Sigmoid colon (tissue), 7 donors: ENCODE results near the gene PTPRT. TPM values are rescaled to one million over a fixed set of nuclear protein-coding genes. Genes with fewer than 3 reads are reported as not detected.

Experiments
- DNase-seq: peaks from one replicate; pipeline ENCODE4 v3.0.0-alpha.2; 2019
- H3K27ac ChIP-seq, 4 donors: fragments of 200-600 bp; sonication (generic); one replicate each; pipeline ENCODE4 v1.5.1; 2016 to 2019; ENCODE audit warnings: mild to moderate bottlenecking in 1 of 4
- H3K27me3 ChIP-seq, 3 donors: fragments of 200-600 bp; sonication (generic); one replicate each; pipeline ENCODE4 v1.5.1; 2019; ENCODE audit warnings: mild to moderate bottlenecking in 1 of 3
- H3K36me3 ChIP-seq, 4 donors: fragments of 200-600 bp; sonication (generic); one replicate each; pipeline ENCODE4 v1.5.1; 2016 to 2019
- H3K4me1 ChIP-seq, 4 donors: fragments of 200-600 bp; sonication (generic); one replicate each; pipeline ENCODE4 v1.5.1; 2017 to 2019
- H3K4me3 ChIP-seq, 4 donors: fragments of 200-600 bp; sonication (generic); one replicate each; pipeline ENCODE4 v1.5.1; 2017 to 2019; ENCODE audit warnings: mild to moderate bottlenecking in 2 of 4, moderate library complexity in 1 of 4
- H3K9me3 ChIP-seq, 4 donors: fragments of 200-600 bp in 3 of 4; sonication (generic) in 3 of 4; one replicate each; pipeline versions ENCODE4 v1.5.1 to v1.6.1; 2013 to 2019
- CTCF ChIP-seq, 4 experiments: fragments of 450-650 bp in 3 of 4; fragments of 200-600 bp in 1 of 4; IDR thresholded peaks; one replicate each; pipeline ENCODE4 v1.5.1; 2016 to 2019; ENCODE audit warnings: antibody characterized with exemption in 4 of 4, mild to moderate bottlenecking in 3 of 4, moderate library complexity in 2 of 4
- EP300 ChIP-seq, 4 donors: sonication (generic); formaldehyde crosslinking; IDR thresholded peaks; one replicate each; pipeline ENCODE4 v1.6.1; 2017; ENCODE audit warnings: antibody characterized with exemption in 4 of 4
- POLR2A ChIP-seq, 2 donors: fragments of 450-650 bp; IDR thresholded peaks; one replicate each; pipeline ENCODE4 v1.6.1; 2016; ENCODE audit warnings: antibody characterized with exemption in 2 of 2, mild to moderate bottlenecking in 2 of 2, moderate library complexity in 2 of 2
- POLR2AphosphoS5 ChIP-seq, 4 donors: sonication (generic); formaldehyde crosslinking; IDR thresholded peaks; one replicate each; pipeline ENCODE4 v1.6.1; 2017; ENCODE audit warnings: antibody characterized with exemption in 4 of 4
- WGBS, 2 donors: extraction: QIAGEN DNeasy Blood & Tissue Kit; methylation state at CpG; one replicate each; pipeline ENCODE4 v1.1.7; 2013; 5-methylcytosine and 5-hydroxymethylcytosine counted together
- intact Hi-C: fragments of 100-400 bp; cut with DNase I; formaldehyde crosslinking; loops from one replicate; pipeline ENCODE4 v1.15.1; 2023
- polyA plus RNA-seq, 3 donors: library from polyadenylated mRNA; stranded (reverse); fragments of 200-250 nt; gene quantifications; one replicate each; pipeline ENCODE4 v1.2.3, GENCODE V29; 2013
- total RNA-seq, 4 donors: library from RNA; depleted of rRNA; stranded (reverse); fragments of >200 nt; gene quantifications; one replicate each; pipeline ENCODE4 v1.1.0, GENCODE V29; 2016
- donor health status: healthy with polysubstance abuse.
- donor health status: Bipolar disorder and iron deficiency.
- donor health status: healthy.

The PTPRT gene
- total and polyA plus RNA-seq, 7 donors = under 0.01 to 0.41 (median 0.12) TPM; not detected in 3

- WGBS, 2 donors = 82 to 87% methylated on average over 2 of the region's 2 CpGs
- Histone ChIP-seq H3K36me3 (no peaks in the 10 kb centered on the region), H3K27ac (no peak overlapping the region), H3K27me3 (peaks cover 0 to 6% (median 0%) of the 10 kb centered on the region in 3 donors), H3K9me3 (peaks cover 0 to 5% (median 1%) of the 10 kb centered on the region in 4 donors), H3K4me3 (no peak overlapping the region), H3K4me1 (no peaks in the 10 kb centered on the region)
- intact Hi-C loops = no loop called here
- TF ChIP-seq POLR2A (IDR thresholded peaks at IDR 0.05) = no peak
- no peak for TF ChIP-seq EP300 (IDR thresholded peaks at IDR 0.05)
- TF ChIP-seq POLR2AphosphoS5 (IDR thresholded peaks at IDR 0.05) = no peak
- no peak for TF ChIP-seq CTCF (IDR thresholded peaks at IDR 0.05)
- DNase-seq = no peak
Observed at GRCh38 chr20:43235998-43236397, 46.3 kb upstream of the PTPRT start.

- no peak for DNase-seq
- Histone ChIP-seq H3K36me3 (no peaks in the 10 kb centered on the region), H3K4me1 (no peaks in the 10 kb centered on the region), H3K4me3 (no peak overlapping the region), H3K27me3 (peaks cover 0 to 10% (median 0%) of the 10 kb centered on the region in 3 donors), H3K9me3 (no peaks in the 10 kb centered on the region), H3K27ac (no peak overlapping the region)
- no peak for TF ChIP-seq POLR2AphosphoS5 (IDR thresholded peaks at IDR 0.05)
- no peak for TF ChIP-seq POLR2A (IDR thresholded peaks at IDR 0.05)
- TF ChIP-seq EP300 (IDR thresholded peaks at IDR 0.05) = no peak
- TF ChIP-seq CTCF (IDR thresholded peaks at IDR 0.05) = no peak
- 26 to 49% methylated on average over 1 of the region's 1 CpG for WGBS, 2 donors
- intact Hi-C loops = no loop called here
Observed at GRCh38 chr20:43231829-43232228, 42.1 kb upstream of the PTPRT start.

GRCh38 chr20:43229696-43230095 lies 40.0 kb upstream of the PTPRT start:
- Histone ChIP-seq H3K36me3 (no peaks in the 10 kb centered on the region), H3K4me1 (no peaks in the 10 kb centered on the region), H3K9me3 (no peaks in the 10 kb centered on the region), H3K4me3 (no peak overlapping the region), H3K27ac (no peak overlapping the region), H3K27me3 (peaks cover 0 to 6% (median 0%) of the 10 kb centered on the region in 3 donors)
- WGBS, 2 donors = 65 to 85% methylated on average over 3 of the region's 3 CpGs
- no peak for DNase-seq
- TF ChIP-seq POLR2AphosphoS5 (IDR thresholded peaks at IDR 0.05) = no peak
- no peak for TF ChIP-seq CTCF (IDR thresholded peaks at IDR 0.05)
- TF ChIP-seq EP300 (IDR thresholded peaks at IDR 0.05) = no peak
- TF ChIP-seq POLR2A (IDR thresholded peaks at IDR 0.05) = no peak
- intact Hi-C loops = no loop called here

- no peak for TF ChIP-seq POLR2AphosphoS5 (IDR thresholded peaks at IDR 0.05)
- TF ChIP-seq EP300 (IDR thresholded peaks at IDR 0.05) = no peak
- no peak for TF ChIP-seq POLR2A (IDR thresholded peaks at IDR 0.05)
- no peak for TF ChIP-seq CTCF (IDR thresholded peaks at IDR 0.05)
- intact Hi-C loops = no loop called here
- WGBS, 2 donors = 46 to 52% methylated on average over 4 of the region's 4 CpGs
- no peak for DNase-seq
- H3K9me3 ChIP-seq = no peaks in the 10 kb centered on the region
- no peak overlapping the region for H3K27ac ChIP-seq
- no peaks in the 10 kb centered on the region for H3K36me3 ChIP-seq
- no peak overlapping the region for H3K4me3 ChIP-seq
- no peaks in the 10 kb centered on the region for H3K27me3 ChIP-seq
- H3K4me1 ChIP-seq = no peaks in the 10 kb centered on the region
Observed at GRCh38 chr20:43220612-43221011, 30.9 kb upstream of the PTPRT start.

- Histone ChIP-seq H3K9me3 (no peaks in the 10 kb centered on the region), H3K4me1 (no peaks in the 10 kb centered on the region), H3K4me3 (no peak overlapping the region), H3K27me3 (no peaks in the 10 kb centered on the region), H3K27ac (no peak overlapping the region), H3K36me3 (no peaks in the 10 kb centered on the region)
- no peak for DNase-seq
- intact Hi-C loops = no loop called here
- TF ChIP-seq POLR2A (IDR thresholded peaks at IDR 0.05) (no peak), CTCF (IDR thresholded peaks at IDR 0.05) (no peak)
- WGBS, 2 donors = 43 to 51% methylated on average over 3 of the region's 3 CpGs
Observed at GRCh38 chr20:43210901-43211300, 21.2 kb upstream of the PTPRT start.
